Neural progenitor cell (in vitro differentiated cells): Measurements from ENCODE around the gene ZNF69.

Experiments used
- CTCF ChIP-seq: fragments of 200-600 bp; sonication (generic); IDR thresholded peaks from 2 replicates; pipeline ENCODE4 v1.5.1; 2017; ENCODE audit warnings: antibody characterized with exemption, mild to moderate bottlenecking
- EZH2 ChIP-seq: fragments of 200-600 bp; sonication (generic); IDR thresholded peaks from 2 replicates; pipeline ENCODE4 v1.6.1; 2017; ENCODE audit warnings: antibody characterized with exemption, mild to moderate bottlenecking, moderate library complexity

- TF ChIP-seq CTCF (no peak), EZH2 (no peak)
These were observed 34.4 kb downstream of the ZNF69 start for GRCh38 chr19:11921852-11922495.
